ENCODE measurements around the gene TAS2R31.
"Not testable (repeated sequence)": the region's sequence is repeated elsewhere in the genome, so short reads cannot be mapped to it uniquely, and the experiment has no call there.

The TAS2R31 gene, protein sequence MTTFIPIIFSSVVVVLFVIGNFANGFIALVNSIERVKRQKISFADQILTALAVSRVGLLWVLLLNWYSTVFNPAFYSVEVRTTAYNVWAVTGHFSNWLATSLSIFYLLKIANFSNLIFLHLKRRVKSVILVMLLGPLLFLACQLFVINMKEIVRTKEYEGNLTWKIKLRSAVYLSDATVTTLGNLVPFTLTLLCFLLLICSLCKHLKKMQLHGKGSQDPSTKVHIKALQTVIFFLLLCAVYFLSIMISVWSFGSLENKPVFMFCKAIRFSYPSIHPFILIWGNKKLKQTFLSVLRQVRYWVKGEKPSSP

DNA sequence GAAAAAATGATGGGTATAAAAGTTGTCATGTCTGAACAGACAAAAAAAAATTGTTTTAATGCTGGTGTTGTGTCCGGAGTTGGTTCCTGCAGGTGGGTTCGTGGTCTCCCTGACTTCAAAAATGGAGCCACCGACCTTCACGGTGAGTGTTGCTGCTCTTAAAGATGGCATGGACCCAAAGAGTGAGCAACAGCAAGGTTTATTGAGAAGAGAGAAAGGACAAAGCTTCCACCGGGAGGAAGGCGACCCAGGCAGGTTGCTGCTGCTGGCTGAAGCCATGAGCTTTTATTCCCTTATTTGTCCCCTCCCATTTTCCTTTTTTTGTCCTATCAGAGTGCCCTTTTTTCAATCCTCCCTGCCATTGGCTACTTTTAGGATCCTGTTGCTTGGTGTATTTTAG lies at the start of gene TAS2R31:
TSS of gene TAS2R31 (minus strand) at position 101 of the 400 bp plus-strand sequence. CDS start at position 29, 72 bp downstream.
- DNase-seq, result no peak

DNA sequence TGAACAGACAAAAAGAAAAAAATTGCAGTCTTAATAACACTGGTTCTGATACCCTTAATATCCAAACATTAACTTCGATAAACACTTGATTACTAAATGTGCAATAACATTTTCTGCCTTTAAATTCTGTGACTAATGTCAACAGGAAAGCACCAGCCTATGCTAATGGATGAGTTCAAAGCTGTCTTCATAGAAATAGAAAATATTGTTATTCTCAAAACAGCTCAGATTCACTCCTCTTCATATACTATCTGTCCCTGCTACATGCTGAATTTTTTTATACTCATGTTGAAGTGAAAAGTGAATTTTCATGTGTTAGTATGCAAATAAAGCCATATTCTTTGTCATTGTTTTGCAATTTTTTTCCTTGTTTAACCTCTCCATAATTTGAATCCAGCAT lies 47.0 kb upstream of the TAS2R31 start:
- DNase-seq, result no peak

DNA sequence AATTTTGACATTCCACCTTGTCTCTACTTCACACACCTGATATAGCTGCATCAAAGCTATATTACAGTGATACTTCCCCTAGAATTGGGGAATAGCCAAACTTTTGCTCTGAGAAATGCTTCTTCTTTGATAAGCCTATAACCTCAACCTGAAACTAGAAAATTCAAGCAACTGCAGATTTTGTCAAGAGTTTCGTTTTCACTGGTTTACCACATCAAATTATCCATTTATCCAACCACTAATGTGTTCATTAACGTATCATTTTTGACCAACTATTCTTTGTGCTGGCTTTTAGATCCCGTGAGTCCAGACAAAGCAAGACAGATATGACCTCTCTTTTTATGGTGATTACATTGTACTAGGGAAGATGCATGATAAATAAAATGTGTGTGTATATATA lies 44.4 kb upstream of the TAS2R31 start:
- no peak for DNase-seq

DNA sequence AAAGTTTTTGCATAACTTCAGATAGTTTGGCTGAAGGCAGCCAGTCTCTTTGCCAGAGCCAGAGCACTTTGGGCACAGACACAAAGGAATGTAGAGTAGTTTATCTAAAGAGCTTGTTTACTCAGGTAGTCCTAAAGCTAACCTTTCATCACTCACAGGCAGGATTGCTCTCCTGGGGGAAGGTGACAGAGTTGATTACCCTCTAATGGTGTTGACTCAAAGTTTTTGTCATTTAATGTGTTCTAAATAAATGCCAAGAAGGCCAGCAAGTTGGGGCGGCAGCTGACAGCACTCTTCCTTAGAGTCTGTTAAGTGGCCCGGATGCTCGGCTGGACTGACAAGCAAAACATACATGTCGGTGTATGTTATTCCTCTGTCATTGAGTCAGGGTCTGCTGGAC lies 40.2 kb upstream of the TAS2R31 start:
- DNase-seq, result no peak

DNA sequence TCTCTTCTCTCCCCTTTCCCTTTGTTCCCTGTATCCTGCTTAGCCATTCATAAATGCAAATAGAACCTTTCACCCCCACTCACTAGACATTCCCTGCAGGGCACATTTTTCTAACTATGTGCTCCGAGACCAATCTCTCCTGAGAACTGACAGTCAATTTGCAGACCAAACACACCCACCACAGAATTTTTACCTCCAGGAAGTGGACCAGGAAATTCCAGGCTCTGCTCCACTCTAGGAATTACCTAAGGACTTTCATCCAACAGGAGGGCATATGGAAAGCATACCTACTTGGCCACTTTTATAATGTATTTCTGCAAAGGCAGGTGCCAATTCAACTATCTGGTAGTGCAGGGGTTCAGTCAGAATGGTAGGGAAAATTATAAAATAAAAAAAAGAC lies 39.8 kb upstream of the TAS2R31 start:
- DNase-seq, result no peak

DNA sequence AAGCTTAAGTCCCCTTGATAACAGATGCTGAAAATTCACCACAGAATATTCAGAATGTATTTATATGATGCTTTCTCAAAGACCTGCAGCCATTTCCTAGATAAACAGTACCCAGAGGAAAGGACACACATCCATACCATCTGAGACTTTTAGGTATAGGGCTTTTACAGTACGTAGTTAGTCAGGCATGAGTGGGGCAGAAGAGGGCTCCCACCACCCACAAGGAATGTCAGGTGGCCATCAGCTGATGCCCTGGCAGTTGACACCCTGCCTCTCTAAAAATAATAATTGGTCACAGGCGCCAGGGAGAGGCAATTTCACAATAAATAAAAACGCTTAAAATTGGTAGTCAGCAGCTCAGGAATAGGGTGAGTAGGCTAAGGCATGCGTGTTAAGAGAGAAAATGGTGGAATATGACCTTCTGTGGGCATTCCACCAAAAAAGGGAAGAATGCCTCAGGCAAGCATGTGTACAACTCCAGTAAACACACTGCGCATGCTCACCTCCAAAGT lies 38.7 kb upstream of the TAS2R31 start:
- no peak for DNase-seq

DNA sequence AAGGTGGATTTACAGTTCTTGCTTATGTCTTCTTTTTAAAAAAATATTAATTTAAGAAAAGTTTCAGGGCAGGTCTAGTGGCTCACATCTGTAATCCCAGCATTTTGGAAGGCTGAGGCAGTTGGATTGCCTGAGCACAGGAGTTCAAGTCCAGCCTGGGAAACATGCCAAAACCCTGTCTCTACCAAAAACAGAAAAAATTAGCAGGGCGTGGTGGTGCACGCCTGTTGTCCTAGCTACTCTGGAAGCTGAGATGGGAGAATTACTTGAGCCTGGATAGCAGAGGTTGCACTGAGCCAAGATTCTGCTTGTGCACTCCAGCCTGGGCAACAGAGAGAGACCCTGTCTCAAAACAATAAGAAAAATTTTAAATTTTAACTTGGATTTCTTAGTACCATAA lies 36.3 kb upstream of the TAS2R31 start:
- DNase-seq, result no peak

DNA sequence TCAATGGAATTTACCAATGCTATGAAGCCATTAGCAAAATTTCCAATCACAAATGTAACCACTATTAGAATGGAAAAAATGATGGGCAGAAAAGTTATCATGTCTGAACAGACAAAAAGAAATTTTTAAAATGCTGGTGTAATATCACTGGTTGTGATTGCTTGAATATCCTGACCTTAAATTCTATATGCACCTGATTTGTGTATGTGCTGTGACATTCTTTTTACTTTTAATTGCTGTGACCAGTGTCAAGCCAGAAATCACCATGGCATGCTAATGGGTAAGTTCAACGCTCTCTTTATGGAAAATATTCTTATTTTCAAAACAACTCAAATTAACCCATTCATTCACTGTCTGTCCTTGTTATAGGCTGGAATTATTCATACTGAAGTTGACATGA lies 31.0 kb upstream of the TAS2R31 start, which contains the start of gene TAS2R46:
TSS of gene TAS2R46 (minus strand) at position 101 of the 400 bp plus-strand sequence. CDS start at position 101, 0 bp downstream.
- not testable (repeated sequence) for DNase-seq

DNA sequence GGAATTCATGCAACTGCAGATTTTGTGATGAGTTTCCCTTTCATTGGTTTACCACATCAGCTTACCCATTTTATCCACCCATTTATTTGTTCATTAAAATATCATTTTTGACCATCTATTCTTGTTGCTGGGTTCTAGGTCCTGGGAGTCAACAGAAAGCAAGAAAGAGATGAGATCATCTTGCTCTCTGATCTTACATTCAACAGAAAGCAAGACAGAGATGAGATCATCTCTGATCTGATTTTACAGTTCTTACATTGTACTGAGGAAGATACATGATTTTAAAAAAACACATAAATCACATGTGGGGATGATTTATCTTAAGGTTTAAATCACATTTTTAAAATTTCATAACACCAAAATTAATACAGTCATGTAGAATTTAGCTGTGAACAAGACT lies 28.6 kb upstream of the TAS2R31 start:
- no peak for DNase-seq

DNA sequence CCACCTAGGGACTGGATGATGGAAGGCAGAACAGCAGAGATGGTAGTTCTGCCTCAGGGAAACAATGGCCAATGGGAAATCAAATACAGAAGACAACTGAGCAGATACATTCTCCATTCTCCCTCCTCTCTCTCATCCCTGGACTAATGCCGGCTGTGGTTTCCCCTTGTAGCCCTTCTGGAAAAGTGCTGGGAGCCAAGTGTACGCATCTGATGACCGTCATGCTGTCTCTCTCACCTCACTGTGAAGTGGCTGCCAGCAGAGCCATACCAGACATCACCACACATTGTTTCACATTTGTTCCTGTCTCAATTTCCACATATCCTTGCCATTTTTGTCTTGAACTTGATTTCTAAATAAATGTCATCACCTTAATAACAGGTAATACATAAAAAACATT lies 27.8 kb upstream of the TAS2R31 start:
- no peak for DNase-seq

DNA sequence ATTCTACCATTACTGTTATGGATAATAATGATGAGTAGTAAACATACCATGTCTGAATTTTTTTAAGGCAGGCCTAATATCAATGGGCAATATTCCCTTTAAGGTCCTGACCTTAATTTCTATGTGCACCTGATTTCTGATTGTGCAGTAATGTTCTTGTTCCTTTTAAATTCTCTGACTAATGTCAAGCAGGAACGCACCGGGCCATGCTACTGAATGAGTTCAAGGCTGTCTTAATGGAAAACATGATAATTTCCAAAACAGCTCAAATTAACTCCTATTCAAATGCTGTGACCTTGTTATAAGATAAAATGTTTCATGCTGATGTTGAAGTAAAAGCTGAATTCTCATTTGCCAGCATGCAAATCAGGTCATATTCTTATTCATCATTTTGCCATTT lies 24.1 kb upstream of the TAS2R31 start:
- no peak for DNase-seq

DNA sequence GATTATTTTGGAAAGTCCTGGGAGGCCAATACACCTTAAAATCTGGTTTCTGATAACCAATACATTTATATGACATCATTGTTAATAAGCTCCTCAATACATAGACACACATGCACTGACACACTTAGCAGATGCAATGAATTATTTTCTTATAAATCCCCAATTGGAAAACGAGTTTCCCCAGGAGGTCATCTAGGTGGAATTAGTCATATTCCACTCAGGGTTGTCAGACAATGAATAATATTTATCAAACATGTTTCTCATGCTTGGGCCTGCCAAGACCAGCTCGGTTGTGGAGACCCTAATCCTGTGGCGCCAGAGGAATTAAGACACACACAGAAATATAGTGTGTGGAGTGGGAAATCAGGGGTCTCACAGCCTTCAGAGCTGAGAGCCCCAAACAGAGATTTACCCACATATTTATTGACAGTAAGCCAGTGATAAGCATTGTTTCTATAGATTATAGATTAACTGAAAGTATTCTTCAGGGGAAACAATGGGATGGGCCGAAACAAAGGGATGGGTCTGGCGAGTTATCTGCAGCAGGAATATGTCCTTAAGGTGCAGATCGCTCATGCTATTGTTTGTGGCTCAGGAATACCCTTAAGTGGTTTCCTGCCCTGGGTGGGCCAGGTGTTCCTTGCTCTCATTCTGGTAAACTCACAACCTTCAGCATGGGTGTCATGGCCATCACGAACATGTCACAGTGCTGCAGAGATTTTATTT lies 18.8 kb upstream of the TAS2R31 start:
- not testable (repeated sequence) for DNase-seq

DNA sequence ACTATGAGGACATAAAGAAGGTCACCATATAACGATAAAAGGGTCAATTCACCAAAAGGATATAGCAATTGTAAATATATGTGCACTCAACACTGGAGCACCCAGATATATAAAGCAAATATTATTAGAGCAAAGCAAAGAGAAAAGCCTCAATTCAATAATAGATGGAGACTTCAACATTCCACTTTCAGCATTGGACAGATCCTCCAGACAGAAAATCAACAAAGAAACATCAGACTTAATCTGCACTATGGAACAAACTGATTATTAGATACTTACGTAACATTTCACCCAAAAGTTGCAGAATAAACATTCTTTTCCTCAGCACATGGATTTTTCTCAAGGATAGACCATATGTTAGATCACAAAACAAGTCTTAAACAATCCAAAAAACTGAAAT lies 10.2 kb upstream of the TAS2R31 start:
- not testable (repeated sequence) for DNase-seq

DNA sequence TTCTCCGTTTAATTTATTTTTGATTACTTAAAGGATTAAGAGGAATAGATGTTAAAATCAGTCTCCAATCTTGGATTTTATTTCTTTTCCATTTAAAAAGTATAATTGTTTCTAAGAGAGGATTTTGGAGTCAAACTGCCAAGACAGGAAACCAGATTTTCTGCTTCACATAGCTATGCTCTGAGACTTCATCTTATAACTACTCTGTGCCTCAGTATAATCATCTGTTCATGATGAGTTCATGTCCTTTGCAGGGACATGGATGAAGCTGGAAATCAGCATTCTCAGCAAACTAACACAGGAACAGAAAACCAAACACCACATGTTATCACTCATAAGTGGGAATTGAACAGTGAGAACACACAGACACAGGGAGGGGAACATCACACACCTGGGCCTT lies 9.0 kb upstream of the TAS2R31 start:
- DNase-seq, result no peak

DNA sequence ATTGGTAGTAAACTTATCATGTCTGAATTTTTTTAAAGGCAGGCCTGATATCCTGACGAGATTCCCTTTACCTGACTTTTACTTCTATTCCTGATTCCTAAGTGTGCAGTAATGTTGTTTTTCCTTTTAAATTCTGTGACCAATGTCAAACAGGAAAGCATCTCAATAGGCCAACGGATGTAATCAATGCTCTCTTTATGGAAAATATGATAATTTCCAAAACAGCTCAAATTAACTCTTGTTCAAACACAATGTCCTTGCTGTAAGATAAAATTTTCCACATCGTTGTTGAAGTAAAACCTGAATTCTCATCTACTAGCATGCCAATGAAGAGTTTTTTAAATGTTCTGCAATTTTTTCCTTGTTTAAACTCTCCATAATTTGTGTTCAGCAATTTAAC lies 8.0 kb upstream of the TAS2R31 start:
- no peak for DNase-seq

DNA sequence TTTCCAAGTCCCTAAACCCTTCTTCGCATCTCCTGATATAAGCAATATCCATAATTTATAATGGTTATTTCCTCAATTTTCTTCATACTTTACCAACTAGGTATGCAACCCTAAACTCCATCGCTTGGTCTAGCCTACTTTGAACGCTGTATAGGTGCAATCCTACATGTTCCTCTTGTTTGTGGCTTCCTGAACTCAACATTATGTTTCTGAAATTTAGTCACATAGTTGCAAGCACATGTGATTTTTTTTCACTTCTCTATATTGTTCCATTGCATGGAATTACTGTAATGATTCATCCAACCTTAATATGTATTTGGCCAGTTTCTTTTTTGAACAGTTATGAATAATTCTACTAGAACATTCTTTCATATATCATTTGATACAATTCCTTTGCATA lies 2.8 kb upstream of the TAS2R31 start:
- not testable (repeated sequence) for DNase-seq

DNA sequence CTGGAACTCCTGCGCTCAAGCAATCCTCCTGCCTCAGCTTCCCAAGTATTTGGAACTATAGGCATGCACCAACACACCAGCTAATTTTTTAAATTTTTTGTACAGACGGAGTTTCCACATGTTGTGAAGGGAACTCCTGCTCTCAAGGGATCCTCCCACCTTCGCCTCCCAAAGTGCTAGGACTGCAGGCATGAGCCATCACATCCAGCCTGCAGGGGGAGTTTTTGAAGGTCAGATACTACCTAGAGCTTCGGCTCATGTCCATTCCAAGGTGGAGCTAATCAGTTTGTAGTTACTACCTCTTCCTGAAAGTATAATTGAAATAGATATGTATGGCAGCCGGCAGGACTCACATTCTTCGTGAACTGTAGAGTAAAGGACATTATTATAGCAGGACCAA lies 5.1 kb downstream of the TAS2R31 start:
- no peak for DNase-seq

DNA sequence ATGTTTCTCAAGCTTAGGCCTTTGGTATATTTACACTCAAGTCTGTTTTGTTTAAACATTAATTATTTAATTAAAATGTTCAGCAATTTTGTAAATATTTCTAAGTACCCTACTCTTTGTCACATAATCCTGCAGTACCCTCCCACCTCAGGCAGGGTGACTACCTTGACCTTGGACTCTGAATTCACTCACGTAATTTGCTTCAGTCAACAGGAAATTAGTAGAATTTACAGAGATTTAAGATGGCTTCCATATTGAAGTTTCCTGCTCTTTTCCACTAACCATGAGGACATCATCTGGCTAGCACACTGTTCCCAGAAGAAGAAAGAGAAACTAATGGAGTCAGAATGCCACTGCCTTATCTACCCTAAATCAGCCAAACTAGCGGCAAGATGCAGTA lies 7.8 kb downstream of the TAS2R31 start:
- no peak for DNase-seq

DNA sequence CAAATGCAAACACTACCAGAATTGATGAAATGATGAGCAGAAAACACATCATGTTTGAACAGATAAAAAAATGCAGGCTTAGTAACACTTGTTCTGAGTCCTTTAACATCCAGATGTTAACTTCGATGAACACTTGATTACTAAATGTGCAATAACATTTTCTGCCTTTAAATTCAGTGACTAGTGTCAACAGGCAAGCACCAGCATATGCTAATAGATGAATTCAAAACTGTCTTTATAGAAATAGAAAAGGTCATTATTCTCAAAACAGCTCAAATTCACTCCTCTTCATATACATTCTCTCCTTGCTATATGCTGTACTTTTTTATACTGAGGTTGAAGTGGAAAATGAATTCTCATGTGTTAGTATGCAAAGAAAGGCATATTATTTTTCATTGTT lies 8.7 kb downstream of the TAS2R31 start, which contains the start of gene TAS2R19:
TSS of gene TAS2R19 (minus strand) at position 101 of the 400 bp plus-strand sequence. CDS start at position 52, 49 bp downstream.
- DNase-seq, result no peak

DNA sequence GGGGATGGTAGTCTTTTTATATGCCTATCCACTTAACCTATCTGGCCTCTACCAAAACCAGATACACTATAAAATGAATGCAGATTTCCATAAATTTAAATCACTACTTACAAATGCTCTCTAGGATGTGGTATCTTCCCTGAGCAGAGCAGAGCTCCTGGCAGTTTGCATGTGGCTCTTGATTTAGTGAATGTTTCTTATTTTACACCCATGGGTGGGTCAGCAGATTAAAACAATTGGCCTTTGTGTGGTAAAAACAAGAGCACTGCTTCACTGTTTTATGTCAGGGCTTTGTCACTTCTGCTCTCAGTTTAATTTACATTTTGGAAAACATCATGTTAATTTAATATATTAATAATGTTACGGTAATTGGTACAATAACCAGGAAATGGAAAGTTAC lies 14.3 kb downstream of the TAS2R31 start:
- no peak for DNase-seq

DNA sequence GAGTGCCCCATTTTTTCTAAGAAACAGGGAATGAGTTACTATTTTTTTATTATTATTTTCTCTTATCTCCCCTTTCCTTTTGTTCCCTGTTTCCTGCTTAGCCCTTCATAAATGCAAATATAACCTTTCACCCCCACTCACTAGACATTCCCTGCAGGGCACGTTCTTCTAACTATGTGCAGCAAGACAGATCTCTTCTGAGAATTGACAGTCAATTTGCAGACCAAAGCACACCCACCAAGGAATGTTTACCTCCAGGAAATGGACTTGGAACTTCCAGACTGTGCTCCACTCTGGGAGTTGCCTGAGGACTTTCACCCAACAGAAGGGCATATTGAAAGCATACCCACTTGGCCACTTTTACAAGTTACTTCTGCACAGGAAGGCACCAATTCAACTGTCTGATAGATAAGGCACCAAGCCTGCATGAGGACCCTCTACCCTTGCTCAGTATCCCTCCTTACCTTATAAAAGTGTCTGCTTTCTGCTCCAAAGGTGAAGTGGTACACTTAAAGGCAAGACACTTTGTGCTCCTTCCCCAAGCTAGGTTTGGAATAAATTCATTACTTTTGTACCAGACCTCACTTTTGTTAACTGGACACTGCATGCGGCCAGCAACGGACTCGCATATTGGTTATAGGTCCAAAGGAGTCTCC lies 15.3 kb downstream of the TAS2R31 start:
- DNase-seq, result no peak

DNA sequence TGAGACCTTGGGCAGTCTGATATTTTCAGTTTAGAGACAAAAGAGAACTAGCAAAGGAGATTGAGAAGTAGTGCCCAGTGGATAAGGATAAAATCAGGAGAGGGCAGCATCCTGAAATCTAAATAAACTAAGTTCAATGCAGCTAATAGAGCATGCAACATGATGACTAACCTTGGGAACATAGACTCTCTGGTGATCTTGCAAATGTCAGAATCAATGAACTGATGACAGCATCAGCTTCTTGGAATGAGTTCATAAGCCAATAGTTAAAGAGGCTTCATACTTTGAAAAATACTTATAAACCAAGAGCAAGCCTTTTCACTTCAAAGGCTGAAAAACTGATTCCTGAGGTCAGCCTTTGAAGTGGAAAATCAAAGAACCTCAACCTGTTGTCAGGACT lies 17.0 kb downstream of the TAS2R31 start:
- no peak for DNase-seq

DNA sequence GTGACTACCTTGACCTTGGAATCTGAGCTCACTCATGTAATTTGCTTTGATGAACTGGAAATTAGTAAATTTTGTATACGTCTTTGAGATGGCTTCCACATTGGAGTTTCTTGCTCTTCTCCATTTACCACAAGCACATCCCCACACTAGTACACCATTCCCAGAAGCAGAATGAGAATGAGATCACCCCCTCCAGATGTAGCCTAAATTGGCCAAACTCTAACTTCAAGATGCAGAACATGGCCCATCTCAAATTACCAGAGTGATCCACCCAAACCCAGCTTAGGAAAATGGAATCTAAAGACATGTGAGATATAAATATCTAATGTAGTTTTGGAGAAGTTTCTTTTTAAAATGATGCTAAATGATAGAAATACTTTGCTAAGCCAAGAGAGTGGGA lies 23.6 kb downstream of the TAS2R31 start:
- no peak for DNase-seq

DNA sequence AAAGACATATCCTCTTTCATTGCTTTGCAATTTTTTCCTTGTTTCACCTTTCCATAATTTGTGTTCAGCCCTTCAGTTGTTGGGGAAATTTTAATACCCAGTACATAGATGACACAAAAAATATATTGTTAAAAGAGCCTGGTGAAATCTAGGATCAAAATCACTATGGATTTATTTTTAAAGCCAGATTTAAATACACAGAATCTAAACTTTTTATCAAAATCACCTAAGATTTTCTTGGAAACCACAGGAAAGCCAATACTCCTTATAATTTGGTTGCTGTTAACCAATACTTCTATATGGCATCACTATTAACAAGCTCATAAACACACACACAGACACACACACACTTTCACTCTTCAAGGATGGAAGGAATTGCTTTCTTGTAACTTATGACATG lies 33.0 kb downstream of the TAS2R31 start, which contains the start of gene TAS2R20:
TSS of gene TAS2R20 (minus strand) at position 101 of the 400 bp plus-strand sequence. CDS start 429 bp downstream, outside the sequence.
- no peak for DNase-seq
